Chondrocyte (in vitro differentiated cells): ENCODE results near the gene NAXD. TPM values are rescaled to one million over a fixed set of nuclear protein-coding genes. Genes with fewer than 3 reads are reported as not detected.
"Not testable (repeated sequence)": the region's sequence is repeated elsewhere in the genome, so short reads cannot be mapped to it uniquely, and the experiment has no call there.

ENCODE experiments used
- DNase-seq: peaks from one replicate; pipeline ENCODE4 v3.0.0; 2021; ENCODE audit warnings: mixed read lengths, low spot score
- H3K27ac Mint-ChIP-seq: one replicate; pipeline ENCODE4 v1.8.0; 2021; ENCODE audit warnings: mild to moderate bottlenecking, moderate library complexity, mixed read lengths; ENCODE audit not compliant: unreplicated experiment
- H3K27me3 Mint-ChIP-seq: 2 replicates; pipeline ENCODE4 v1.8.0; 2021; ENCODE audit warnings: low read depth, mixed read lengths
- H3K36me3 Mint-ChIP-seq: 2 replicates; pipeline ENCODE4 v1.8.0; 2021; ENCODE audit warnings: low read depth, mixed read lengths
- H3K4me1 Mint-ChIP-seq: 2 replicates; pipeline ENCODE4 v1.8.0; 2021; ENCODE audit warnings: low read depth, mild to moderate bottlenecking, mixed read lengths
- H3K4me3 Mint-ChIP-seq: one replicate; pipeline ENCODE4 v1.8.0; 2021; ENCODE audit warnings: mild to moderate bottlenecking, moderate library complexity, mixed read lengths; ENCODE audit not compliant: unreplicated experiment
- H3K9me3 Mint-ChIP-seq: 2 replicates; pipeline ENCODE4 v1.8.0; 2021; ENCODE audit warnings: low read depth, mixed read lengths
- total RNA-seq: library from RNA; stranded (reverse); gene quantifications from 3 replicates; pipeline ENCODE4 v1.2.1, GENCODE V29; 2021
- TF ChIP-seq, protein P1 (sequence below): fragments of 200-600 bp; sonication (generic); IDR thresholded peaks from 2 replicates; pipeline ENCODE4 v1.5.0; 2021; ENCODE audit warnings: antibody characterized with exemption, mild to moderate bottlenecking, moderate library complexity

Gene NAXD
- total RNA-seq, 1 donor from 2014 or later, result 27.1 TPM

GRCh38 chr13:110652764-110653163 lies 37.4 kb downstream of the NAXD start:
- no peak overlapping the region for H3K27ac Mint-ChIP-seq
- H3K4me1 Mint-ChIP-seq, result no peaks in the 10 kb centered on the region
- no peak overlapping the region for H3K4me3 Mint-ChIP-seq

DNA sequence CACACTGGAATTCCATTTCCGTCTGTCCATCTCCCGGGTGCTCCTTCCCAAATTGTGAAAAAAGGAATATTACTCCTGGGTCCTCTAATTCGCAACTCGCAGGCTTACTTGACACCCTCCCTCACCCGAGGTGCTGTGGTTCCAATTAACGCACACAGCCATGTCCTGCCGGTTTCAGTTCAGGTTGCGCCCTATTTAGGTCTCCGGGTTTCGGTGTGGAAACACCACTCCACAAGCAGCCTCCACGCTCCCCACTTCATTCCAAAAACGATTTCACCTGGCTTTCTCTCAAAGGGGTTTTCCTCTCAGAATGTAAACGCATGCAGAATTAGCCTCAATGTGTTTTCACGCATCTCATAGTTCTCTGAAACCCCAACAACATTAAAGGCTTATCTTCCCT lies 37.9 kb downstream of the NAXD start:
- Mint-ChIP-seq H3K27me3 (no peaks in the 10 kb centered on the region), H3K4me1 (no peaks in the 10 kb centered on the region), H3K4me3 (no peak overlapping the region), H3K9me3 (peaks cover 6% of the 10 kb centered on the region), H3K36me3 (peaks cover 19% of the 10 kb centered on the region), H3K27ac (no peak overlapping the region)
- TF ChIP-seq, protein P1, sequence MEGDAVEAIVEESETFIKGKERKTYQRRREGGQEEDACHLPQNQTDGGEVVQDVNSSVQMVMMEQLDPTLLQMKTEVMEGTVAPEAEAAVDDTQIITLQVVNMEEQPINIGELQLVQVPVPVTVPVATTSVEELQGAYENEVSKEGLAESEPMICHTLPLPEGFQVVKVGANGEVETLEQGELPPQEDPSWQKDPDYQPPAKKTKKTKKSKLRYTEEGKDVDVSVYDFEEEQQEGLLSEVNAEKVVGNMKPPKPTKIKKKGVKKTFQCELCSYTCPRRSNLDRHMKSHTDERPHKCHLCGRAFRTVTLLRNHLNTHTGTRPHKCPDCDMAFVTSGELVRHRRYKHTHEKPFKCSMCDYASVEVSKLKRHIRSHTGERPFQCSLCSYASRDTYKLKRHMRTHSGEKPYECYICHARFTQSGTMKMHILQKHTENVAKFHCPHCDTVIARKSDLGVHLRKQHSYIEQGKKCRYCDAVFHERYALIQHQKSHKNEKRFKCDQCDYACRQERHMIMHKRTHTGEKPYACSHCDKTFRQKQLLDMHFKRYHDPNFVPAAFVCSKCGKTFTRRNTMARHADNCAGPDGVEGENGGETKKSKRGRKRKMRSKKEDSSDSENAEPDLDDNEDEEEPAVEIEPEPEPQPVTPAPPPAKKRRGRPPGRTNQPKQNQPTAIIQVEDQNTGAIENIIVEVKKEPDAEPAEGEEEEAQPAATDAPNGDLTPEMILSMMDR, result no peak
- no peak for DNase-seq

More at GRCh38 chr13:110652764-110653163, 37.4 kb downstream of the NAXD start:
- no peak for DNase-seq
- Mint-ChIP-seq H3K36me3 (peaks cover 14% of the 10 kb centered on the region), H3K9me3 (peaks cover 1% of the 10 kb centered on the region), H3K27me3 (no peaks in the 10 kb centered on the region)
- TF ChIP-seq, protein P1, result no peak

DNA sequence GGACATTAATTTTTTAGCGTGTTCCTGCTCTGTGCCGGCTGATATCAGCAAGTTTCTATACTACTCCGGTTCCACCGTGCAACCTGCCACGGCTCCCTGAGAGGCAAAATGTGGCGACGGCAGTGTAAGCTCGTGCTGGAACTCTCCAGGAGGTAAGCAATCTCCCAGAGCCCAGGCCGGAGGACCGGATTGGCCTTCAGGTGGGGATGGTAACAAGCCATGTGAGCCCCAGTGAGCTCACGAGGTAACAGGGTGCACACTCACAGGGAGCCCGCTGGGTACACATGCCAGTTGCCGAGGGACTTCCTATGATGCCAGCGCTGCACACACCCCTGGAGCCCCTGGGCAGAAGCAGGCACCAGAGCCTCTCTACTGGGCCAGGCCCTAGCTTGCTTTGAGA lies 38.5 kb downstream of the NAXD start:
- H3K4me1 Mint-ChIP-seq, result no peaks in the 10 kb centered on the region
- H3K36me3 Mint-ChIP-seq, result peaks cover 24% of the 10 kb centered on the region
- no peak overlapping the region for H3K27ac Mint-ChIP-seq
- TF ChIP-seq, protein P1, result no peak
- H3K27me3 Mint-ChIP-seq, result no peaks in the 10 kb centered on the region
- no peak for DNase-seq
- peaks cover 9% of the 10 kb centered on the region for H3K9me3 Mint-ChIP-seq
- no peak overlapping the region for H3K4me3 Mint-ChIP-seq

DNA sequence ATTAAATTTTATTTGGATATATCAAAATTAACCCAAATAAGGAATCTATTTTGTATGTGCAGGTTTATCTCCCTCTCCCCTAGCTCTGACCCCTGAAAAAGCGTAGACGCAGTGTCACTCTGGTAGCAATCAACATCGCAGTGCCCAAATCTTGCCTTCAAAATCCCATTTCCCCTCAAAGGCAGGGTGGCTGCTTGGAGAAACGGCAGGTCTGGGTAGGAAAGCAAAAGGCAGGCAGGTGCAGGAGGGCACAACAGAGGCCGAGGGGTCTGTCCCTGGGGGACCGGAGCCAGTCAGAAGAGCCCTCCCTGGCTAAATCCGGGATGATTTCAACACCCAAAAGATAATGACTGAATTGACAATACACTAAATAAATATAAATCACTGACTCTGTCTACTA lies 41.9 kb downstream of the NAXD start:
- DNase-seq, result no peak
- no peak overlapping the region for H3K4me3 Mint-ChIP-seq
- H3K27ac Mint-ChIP-seq, result no peak overlapping the region
- peaks cover 25% of the 10 kb centered on the region for H3K9me3 Mint-ChIP-seq
- no peaks in the 10 kb centered on the region for H3K4me1 Mint-ChIP-seq
- H3K36me3 Mint-ChIP-seq, result peaks cover 43% of the 10 kb centered on the region
- TF ChIP-seq, protein P1, result no peak
- no peaks in the 10 kb centered on the region for H3K27me3 Mint-ChIP-seq

DNA sequence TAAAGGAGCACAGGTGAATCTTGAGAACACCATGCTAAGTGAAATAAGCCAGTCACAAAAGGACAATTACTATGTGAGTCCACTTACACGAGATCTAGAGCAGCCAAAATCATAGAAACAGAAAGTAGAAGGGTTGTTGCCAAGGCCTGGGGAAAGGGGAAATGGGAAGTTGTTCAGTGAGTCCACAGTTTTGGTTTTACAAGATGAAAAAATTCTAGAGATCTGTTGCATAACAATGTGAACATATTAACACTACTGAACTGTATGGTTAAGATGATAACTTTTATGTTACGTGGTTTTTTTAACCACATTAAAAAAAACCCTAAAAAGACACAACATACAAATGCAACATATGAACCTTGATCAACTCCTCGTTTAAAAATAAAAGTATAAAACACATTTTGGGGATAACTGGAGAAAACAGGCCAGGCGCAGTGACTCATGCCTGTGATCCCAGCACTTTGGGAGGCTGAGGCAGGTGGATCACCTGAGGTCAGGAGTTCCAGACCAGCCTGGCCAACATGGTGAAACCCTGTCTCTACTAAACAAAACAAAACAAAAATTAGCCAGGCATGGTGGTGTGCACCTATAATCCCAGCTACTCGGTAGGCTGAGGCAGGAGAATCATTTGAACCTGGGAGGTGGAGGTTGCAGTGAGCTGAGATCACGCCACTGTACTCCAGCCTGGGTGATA lies 43.0 kb downstream of the NAXD start:
- not testable (repeated sequence) for H3K4me1 Mint-ChIP-seq, H3K4me3 Mint-ChIP-seq, H3K27ac Mint-ChIP-seq, DNase-seq, H3K27me3 Mint-ChIP-seq
- H3K9me3 Mint-ChIP-seq, result peaks cover 29% of the 10 kb centered on the region
- H3K36me3 Mint-ChIP-seq, result peaks cover 49% of the 10 kb centered on the region

DNA sequence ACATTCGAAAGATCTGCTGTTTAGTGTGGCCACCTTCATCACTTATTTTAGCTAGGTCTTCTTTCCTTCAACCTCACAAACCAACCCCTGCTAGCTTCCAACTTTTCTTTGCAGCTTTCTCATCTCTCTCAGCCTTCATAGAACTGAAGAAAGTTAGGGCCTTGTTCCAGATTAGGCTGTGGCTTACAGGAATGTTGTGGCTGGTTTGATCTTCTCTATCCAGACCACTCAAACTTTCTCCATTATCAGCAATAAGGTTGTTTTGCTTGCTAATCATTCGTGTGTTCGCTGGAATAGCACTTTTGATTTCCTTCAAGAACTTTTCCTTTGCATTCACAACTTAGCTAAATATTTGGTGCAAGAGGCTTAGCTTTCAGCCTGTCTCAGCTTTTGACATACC lies 45.9 kb downstream of the NAXD start:
- Mint-ChIP-seq H3K9me3 (peaks cover 29% of the 10 kb centered on the region), H3K36me3 (peaks cover 62% of the 10 kb centered on the region), H3K4me3 (no peak overlapping the region), H3K4me1 (no peaks in the 10 kb centered on the region), H3K27me3 (no peaks in the 10 kb centered on the region), H3K27ac (no peak overlapping the region)
- no peak for DNase-seq
- TF ChIP-seq, protein P1, result no peak
